MM.1S (cell line): ENCODE results near the gene ADSS1.

ENCODE experiments used
- DNase-seq: peaks from one replicate; pipeline ENCODE4 v3.0.0-alpha.2; 2015
- H2AFZ ChIP-seq: fragments of 300-600 bp; sonication (generic); 2 replicates; pipeline ENCODE4 v1.6.0; 2016; ENCODE audit warnings: antibody characterized with exemption, low read length
- H3F3A ChIP-seq: fragments of 300-600 bp; sonication (generic); 2 replicates; pipeline ENCODE4 v1.6.1; 2016; ENCODE audit warnings: mild to moderate bottlenecking, antibody characterized with exemption, low read length, moderate library complexity, mixed read lengths; ENCODE audit not compliant: insufficient read depth
- H3K27ac ChIP-seq: fragments of 300-600 bp; sonication (generic); 2 replicates; pipeline ENCODE4 v1.5.1; 2016; ENCODE audit warnings: mild to moderate bottlenecking, low read length
- H3K27me3 ChIP-seq: fragments of 300-600 bp; sonication (generic); replicated peaks from 2 replicates; pipeline ENCODE4 v1.6.0; 2016; ENCODE audit warnings: low read length; ENCODE audit not compliant: insufficient read depth
- H3K36me3 ChIP-seq: fragments of 300-600 bp; sonication (generic); replicated peaks from 2 replicates; pipeline ENCODE4 v1.6.1; 2016; ENCODE audit warnings: mild to moderate bottlenecking, low read length, mixed read lengths; ENCODE audit not compliant: insufficient read depth
- H3K4me1 ChIP-seq: fragments of 300-600 bp; sonication (generic); 2 replicates; pipeline ENCODE4 v1.6.1; 2016; ENCODE audit warnings: low read length, mixed read lengths
- H3K4me2 ChIP-seq: fragments of 300-600 bp; sonication (generic); 2 replicates; pipeline ENCODE4 v1.6.0; 2016; ENCODE audit warnings: low read depth, low read length
- H3K4me3 ChIP-seq: fragments of 300-600 bp; sonication (generic); 2 replicates; pipeline ENCODE4 v1.5.1; 2016; ENCODE audit warnings: low read length, mixed read lengths
- H3K79me2 ChIP-seq: fragments of 300-600 bp; sonication (generic); 2 replicates; pipeline ENCODE4 v1.6.1; 2016; ENCODE audit warnings: mixed run types, low read length, mixed read lengths
- H3K9ac ChIP-seq: fragments of 300-600 bp; sonication (generic); 2 replicates; pipeline ENCODE4 v1.6.1; 2016; ENCODE audit warnings: low read length, mixed read lengths
- H3K9me2 ChIP-seq: fragments of 300-600 bp; sonication (generic); replicated peaks from 2 replicates; pipeline ENCODE4 v1.6.1; 2016; ENCODE audit warnings: mild to moderate bottlenecking, low read length, mixed read lengths; ENCODE audit not compliant: insufficient read depth
- H3K9me3 ChIP-seq: fragments of 300-600 bp; sonication (generic); replicated peaks from 2 replicates; pipeline ENCODE4 v1.6.1; 2016; ENCODE audit warnings: mild to moderate bottlenecking, low read length, mixed read lengths; ENCODE audit not compliant: insufficient read depth
- H4K20me1 ChIP-seq: fragments of 300-600 bp; sonication (generic); 2 replicates; pipeline ENCODE4 v1.6.1; 2016; ENCODE audit warnings: mild to moderate bottlenecking, low read length, moderate library complexity, mixed read lengths; ENCODE audit not compliant: insufficient read depth
- CTCF ChIP-seq: fragments of 300-600 bp; sonication (generic); IDR thresholded peaks from 2 replicates; pipeline ENCODE4 v1.5.1; 2016; ENCODE audit warnings: antibody characterized with exemption, low read length, mixed read lengths
- EZH2 ChIP-seq: fragments of 300-600 bp; sonication (generic); optimal IDR thresholded peaks from 2 replicates; pipeline ENCODE3; 2017; ENCODE audit warnings: low read depth, mild to moderate bottlenecking, antibody characterized with exemption, low read length, mixed read lengths
- EZH2phosphoT487 ChIP-seq: fragments of 300-600 bp; sonication (generic); IDR thresholded peaks from 2 replicates; pipeline ENCODE4 v1.6.1; 2018; ENCODE audit warnings: antibody characterized with exemption, low read length

ADSS1 gene

GRCh38 chr14:104775073-104775489 lies 51.1 kb downstream of the ADSS1 start:
- no peak overlapping the region for H3K9ac ChIP-seq
- no peaks in the 10 kb centered on the region for H3K36me3 ChIP-seq
- no peaks in the 10 kb centered on the region for H3K4me1 ChIP-seq
- no peak overlapping the region for H3K27ac ChIP-seq
- H3K27me3 ChIP-seq = no peaks in the 10 kb centered on the region
- TF ChIP-seq CTCF = no peak
- no peaks in the 10 kb centered on the region for H3F3A ChIP-seq
- no peak overlapping the region for H3K4me3 ChIP-seq
- H3K9me3 ChIP-seq = no peaks in the 10 kb centered on the region
- H3K4me2 ChIP-seq = no peak overlapping the region
- DNase-seq = no peak
- no peaks in the 10 kb centered on the region for H4K20me1 ChIP-seq
- H3K9me2 ChIP-seq = no peaks in the 10 kb centered on the region
- H2AFZ ChIP-seq = no peak overlapping the region
- no peaks in the 10 kb centered on the region for H3K79me2 ChIP-seq

- H3K9me2 ChIP-seq = no peaks in the 10 kb centered on the region
- no peak overlapping the region for H3K4me2 ChIP-seq
- no peaks in the 10 kb centered on the region for H3K27me3 ChIP-seq
- H4K20me1 ChIP-seq = no peaks in the 10 kb centered on the region
- H3F3A ChIP-seq = no peaks in the 10 kb centered on the region
- H3K9ac ChIP-seq = no peak overlapping the region
- DNase-seq = no peak
- no peaks in the 10 kb centered on the region for H3K79me2 ChIP-seq
- H3K27ac ChIP-seq = no peak overlapping the region
- H3K4me1 ChIP-seq = no peaks in the 10 kb centered on the region
- H3K4me3 ChIP-seq = no peak overlapping the region
- no peak overlapping the region for H2AFZ ChIP-seq
- TF ChIP-seq EZH2 (no peak), CTCF (no peak), EZH2phosphoT487 (no peak)
- H3K9me3 ChIP-seq = no peaks in the 10 kb centered on the region
- H3K36me3 ChIP-seq = no peaks in the 10 kb centered on the region
Measured at GRCh38 chr14:104776481-104776880, 52.5 kb downstream of the ADSS1 start.

- Histone ChIP-seq H3K4me1 (no peaks in the 10 kb centered on the region), H3K79me2 (no peaks in the 10 kb centered on the region), H3K9me2 (no peaks in the 10 kb centered on the region), H3K9ac (no peak overlapping the region), H3K9me3 (no peaks in the 10 kb centered on the region), H3K4me2 (no peak overlapping the region), H3K36me3 (no peaks in the 10 kb centered on the region), H3F3A (no peaks in the 10 kb centered on the region), H3K4me3 (no peak overlapping the region), H3K27me3 (no peaks in the 10 kb centered on the region), H2AFZ (no peak overlapping the region), H3K27ac (no peak overlapping the region), H4K20me1 (no peaks in the 10 kb centered on the region)
- TF ChIP-seq EZH2 (no peak), CTCF (no peak), EZH2phosphoT487 (no peak)
- DNase-seq = no peak
Measured at GRCh38 chr14:104776961-104777807, 53.2 kb downstream of the ADSS1 start.
